Measurements from ENCODE around the gene CDC42EP1.
"Not testable (repeated sequence)": the region's sequence is repeated elsewhere in the genome, so short reads cannot be mapped to it uniquely, and the experiment has no call there.

The CDC42EP1 gene

DNA sequence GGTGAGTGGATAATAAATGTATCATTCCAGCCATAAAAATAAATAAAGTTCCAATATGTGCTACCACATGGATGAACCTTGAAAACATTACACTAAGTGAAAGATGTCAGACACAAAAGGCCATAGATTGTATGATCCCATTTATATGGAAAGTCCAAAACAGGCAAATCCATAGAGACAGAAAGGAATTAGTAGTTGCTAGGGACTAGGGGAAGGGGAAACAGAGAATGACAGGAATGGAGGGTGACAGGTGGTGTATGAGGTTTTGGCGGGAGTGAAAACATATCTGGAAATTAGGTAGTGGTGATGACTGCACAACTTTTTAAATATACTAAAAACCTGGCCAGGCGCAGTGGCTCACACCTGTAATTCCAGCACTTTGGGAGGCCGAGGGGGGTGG, 25.8 kb upstream of the CDC42EP1 start:
- DNase-seq (ENCODE audit: low read depth): no peak

DNA sequence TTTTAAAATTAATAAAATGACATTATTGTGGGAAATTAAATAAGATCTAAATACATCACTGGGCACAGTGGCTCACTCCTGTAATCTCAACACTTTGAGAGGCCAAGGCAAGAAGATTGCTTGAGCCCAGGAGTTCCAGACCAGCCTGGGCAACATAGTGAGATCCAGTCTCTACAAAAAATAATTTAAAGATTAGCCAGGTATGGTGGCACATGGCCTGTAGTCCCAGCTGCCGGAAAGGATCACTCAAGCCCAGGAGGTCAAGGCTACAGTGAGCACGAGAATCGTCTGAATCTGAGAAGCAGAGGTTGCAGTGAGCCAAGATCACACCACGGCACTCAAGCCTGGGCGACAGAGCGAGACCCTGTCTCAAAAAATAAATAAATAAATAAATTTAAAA, 25.1 kb upstream of the CDC42EP1 start:
- DNase-seq (ENCODE audit: low read depth): no peak

DNA sequence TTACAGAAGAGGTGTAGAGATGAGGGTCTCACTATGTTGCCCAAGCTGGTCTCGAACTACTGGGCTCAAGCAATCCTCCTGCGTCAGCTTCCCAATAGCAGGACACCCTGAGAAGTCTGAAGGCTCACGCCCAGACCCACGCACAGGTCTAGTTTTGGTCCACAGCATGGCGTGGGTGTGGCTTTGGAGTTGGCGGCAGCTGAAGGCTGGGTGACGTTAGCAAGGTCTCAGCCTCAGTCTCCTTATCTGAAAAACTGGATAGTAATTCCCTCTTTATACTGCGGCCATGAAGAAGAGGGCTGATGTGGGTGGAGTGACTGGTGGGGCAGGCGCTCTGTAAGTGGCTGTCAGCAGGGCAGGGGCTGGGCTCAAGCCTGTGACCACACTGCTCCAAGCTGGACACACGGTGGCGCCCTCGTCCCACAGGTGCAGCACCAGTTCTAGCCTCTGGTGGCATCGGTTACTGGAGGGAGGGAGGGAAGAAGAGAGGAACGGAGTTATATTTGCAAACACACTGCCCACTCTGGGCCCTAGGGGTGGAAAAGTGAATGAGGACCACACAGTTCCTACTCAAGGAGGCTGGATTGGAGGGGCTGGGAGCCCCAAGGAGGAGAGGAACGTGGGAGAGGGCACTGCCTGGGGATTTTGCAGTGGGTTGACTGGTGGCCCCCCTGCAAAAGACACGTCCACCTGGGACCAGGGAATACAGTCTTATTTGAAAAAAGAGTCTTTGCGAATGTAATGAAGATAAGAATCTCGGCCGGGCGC, 21.5 kb upstream of the CDC42EP1 start:
- peak; percentile 85 for DNase-seq (ENCODE audit: low read depth)

DNA sequence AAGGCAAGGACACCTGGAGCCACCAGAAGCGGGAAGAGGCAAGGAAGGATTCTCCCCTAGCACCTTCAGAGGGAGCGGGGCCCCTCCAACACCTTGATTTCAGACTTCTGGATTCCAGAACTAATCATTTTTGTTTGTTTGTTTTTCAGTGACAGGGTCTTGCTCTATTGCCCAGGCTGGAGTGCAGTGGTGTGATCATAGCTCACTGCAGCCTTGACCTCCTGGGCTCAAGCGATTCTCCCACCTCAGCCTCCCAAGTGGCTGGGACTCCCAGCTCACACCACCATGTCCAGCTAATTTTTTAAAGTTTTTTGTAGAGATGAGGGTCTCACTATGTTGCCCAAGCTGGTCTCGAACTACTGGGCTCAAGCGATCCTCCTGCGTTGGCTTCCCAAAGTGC, 20.5 kb upstream of the CDC42EP1 start:
- DNase-seq (ENCODE audit: low read depth): not testable (repeated sequence)

DNA sequence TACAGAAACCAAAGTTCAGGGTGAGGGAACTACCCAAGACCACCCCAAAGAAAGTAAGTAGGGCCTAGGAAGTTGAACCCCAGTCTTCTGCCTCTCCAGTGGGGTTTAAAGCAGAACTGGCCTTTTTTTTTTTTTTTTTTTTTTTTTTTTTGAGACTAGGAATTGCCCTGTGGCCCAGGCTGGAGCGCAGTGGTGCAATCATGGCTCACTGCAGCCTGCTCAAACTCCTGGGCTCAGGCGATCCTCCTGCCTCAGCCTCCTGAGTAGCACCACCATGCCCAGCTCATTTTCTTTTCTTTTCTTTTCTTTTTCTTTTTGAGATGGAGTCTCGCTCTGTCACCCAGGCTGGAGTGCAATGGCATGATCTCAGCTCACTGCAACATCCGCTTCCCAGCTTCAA, 17.9 kb upstream of the CDC42EP1 start:
- not testable (repeated sequence) for DNase-seq (ENCODE audit: low read depth)

DNA sequence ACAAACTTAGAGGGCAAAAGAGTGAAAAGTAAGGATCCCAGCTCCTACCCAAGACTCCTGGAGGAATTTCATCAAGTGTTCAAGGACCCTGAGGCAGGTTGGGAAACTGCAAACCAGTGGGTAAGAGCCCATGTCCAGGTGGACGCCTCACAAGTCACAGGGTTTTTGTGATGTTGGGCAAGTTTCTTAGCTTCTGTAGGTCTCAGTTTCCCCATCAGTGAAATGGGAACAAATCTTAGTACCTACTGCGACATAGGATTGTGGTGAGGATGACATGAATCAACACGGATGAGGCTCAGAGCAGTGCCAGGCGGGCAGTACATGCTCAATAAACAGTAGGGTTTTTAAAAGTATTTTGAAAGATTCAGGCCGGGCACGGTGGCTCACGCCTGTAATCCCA, 17.3 kb upstream of the CDC42EP1 start:
- no peak for DNase-seq (ENCODE audit: low read depth)

DNA sequence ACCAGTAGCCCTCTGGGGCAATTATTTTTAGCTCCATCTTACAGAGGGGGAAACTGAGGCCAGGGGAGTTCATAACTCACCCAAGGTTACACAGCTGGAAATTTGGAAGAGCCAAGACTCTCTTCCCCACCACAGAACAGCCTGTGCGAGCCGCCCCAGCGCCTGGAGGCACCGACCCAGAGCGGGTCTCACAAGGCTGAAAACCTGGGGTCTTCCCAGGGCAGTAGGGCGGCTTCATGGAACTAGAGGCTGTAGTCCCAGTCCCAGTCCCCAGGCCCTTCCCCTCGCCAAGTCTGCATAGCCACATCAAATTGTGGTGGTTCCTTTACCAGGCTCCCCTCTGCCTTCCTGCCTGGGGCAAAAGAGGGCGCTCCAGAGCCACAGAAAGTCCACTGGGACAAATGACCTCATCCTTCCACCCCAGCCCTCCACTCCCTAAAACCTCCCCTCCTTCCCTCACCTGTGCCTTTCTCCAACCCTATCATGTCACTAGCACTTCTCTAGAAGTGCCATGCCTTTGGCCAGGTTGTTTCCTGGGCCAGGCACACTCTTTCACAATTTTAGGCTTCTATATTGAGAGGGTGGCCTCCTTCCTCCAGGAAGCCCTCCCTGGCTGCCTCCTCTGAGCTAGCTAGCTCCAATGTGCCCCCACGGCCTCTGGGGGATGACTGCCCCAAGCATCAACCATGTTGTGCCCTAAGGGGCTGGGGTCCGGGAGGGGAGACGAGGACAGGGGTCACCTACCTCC, 15.2 kb upstream of the CDC42EP1 start:
- DNase-seq (ENCODE audit: low read depth): no peak

DNA sequence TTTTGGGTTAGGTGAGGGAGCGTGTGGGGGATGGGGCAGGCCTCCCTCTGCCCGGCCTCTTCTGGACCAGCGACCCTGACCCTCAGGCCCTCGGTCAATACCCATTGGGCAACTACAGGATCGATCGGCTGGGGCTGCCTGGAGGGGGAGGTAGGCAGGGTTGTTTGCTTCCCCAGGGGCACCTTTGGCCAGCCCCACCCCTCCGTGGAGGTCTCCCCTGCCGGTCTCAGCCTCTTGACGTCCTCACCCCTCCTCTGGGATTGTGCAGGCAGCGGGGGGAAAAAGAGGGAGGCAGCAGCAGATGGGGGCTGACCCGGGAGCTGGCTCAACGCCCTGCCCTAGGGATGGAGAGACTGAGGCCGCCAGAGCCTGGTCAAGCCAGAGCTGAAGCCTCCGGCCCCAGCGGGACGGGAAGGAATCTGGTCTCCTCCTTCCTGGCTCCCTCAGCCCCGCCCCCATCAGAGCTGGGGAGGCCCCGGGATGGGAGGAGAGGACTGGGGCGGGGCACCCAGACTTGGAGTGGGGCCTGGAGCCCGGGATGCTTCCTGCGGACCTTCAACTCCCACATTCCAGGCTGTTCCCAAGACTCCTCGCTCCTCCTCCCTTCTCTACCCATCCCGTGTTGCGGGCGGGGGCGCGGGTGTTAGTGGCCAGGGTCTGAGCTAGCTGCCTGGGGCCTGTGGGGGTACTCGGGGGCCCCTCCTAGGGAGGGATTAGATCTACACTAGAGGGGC, 14.4 kb upstream of the CDC42EP1 start:
- DNase-seq (ENCODE audit: low read depth): no peak

DNA sequence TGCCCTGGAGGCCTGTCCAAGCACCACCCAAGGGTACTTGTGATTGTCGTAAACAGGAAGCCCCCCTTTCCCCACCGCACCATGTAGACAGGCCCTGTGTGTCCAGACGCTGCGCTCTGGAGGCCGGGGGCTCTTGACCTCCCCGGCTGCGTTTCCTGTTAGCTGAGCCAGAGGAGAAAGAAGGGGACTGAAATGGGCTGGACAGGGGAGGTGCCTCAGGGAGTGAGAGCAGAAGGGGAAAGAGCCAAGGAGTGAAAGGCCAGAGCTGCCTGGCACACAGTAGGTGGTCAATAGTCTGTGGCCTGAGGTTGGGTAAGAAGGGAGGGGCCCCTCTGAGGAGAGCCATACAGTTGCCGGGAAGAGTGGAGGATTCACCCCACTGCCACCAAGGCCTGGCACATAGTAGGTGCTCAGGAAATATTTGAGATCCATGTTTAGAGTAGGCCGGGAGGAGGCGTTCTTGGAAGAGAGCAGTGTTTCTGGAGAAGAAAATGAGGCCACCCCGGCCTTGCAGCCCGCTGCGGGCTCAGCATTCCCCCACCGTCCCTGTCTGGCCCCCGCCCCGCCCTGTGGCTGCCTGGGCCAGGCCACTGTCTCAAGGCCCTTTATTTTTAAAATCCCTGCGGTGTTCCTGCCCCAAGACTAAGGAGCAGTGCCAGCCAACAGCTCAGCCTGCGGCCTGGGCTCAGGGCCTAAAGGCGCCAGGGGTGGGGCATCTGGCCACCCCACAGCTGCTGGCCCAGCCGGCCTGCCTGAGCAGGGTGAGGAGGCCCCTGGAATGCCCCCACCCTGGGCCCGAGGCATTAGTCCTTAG, 13.6 kb upstream of the CDC42EP1 start:
- no peak for DNase-seq (ENCODE audit: low read depth)

DNA sequence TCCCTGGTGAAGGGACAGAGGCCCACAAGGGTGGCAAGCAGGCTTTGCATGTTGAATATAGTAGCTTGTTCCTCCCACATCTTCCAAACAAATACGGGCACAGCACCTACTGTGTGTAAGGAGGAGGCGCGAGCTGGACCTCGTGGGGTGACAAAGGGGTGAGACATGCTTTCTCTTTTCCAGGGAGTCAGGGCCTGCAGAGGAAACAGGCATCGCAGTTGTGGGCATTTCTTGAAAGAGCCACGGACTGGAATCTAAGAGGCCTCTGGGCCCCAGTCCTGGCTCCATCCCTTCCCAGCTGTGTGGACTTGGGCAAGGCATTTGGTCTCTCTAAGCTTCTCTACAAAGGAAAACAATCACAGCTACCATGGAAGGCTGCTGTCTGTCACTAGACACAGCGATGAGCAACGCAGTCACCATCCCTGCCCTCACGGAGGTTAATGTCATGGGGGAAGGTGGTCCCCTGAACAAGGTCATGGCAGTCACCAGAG, 13.0 kb upstream of the CDC42EP1 start:
- DNase-seq (ENCODE audit: low read depth): no peak

DNA sequence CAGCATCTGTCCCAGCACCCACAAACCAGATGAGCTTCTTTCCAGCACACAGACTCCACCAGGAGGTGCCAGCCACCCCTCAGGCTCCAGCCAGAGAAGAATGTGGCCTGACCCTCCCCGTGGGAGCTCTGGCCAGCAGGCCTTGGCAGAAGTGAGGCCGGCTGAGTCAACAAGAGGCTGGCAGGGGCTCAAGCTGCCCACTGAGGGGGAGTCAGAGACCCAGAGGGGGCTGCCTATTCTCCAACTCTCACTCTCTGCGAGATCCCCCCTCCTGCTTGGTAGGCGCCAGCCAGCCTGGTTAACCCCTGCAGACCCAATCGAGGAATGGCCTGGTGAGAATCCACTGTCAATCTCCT, 10.6 kb upstream of the CDC42EP1 start:
- DNase-seq (ENCODE audit: low read depth): no peak

DNA sequence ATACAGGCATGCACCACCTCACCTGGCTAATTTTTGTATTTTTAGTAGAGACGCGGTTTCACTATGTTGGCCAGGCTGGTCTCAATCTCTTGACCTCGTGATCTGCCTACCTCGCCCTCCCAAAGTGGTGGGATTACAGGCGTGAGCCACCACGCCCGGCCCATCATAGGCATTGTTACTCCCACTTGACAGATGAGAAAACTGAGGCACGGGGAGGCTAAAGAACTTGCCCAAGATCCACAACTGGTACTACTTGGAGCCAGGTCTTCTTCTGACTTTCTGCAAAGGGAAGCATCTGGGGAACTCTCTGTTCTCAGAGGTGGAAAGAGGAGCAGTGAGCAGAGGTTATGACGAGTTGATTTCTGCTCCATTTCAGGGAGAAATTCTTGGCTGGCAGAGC, 9.4 kb upstream of the CDC42EP1 start:
- not testable (repeated sequence) for DNase-seq (ENCODE audit: low read depth)

DNA sequence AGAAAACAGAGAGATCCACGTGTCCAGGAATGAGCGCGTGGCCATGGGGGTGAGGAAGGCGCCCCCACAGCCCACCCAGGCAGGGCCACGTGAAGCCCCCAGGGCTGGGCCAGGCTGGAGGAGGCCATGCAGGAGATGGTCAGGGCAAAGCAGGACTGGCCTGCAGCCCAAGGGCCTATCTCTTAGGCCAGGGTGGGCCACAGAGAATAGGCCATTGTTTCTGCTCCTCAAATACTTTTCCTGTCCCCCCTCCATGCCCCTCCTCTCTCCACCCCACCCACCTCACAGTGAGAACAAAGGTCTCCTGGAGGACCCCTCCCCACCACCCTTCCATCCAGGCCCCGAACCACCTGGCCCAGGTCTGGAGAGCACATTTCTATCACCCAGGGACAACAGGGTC, 8.3 kb upstream of the CDC42EP1 start:
- DNase-seq (ENCODE audit: low read depth): no peak

DNA sequence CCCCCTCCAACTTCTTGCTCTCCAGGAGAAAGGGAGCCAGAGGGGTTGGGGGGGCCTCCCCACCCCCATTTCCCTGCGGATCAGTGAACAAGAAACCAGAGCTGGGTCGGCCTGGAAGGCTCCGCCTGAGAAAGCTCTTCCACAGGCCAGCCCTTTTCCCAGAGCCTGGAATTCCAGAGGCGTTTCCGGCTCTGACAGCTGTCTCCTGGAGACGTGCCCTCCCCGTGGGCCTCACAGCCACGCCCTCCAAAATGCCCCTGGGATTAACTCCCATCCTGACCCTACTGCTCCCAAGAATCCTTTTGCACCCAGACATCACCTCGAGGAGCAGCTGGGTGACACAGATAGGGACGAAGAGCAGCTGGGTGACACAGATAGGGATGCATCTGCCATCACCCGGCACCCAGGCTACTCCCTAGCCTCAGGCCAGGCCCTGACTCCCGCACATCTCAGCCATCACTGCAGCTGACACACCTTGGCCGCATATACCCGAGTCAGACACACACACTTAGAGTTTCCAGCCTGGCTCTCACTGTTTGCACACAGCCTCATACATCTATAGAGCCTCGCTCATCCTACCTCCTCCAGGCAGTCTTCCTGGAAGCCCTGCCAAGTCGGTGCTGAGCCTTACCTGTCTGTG, 7.6 kb upstream of the CDC42EP1 start:
- no peak for DNase-seq (ENCODE audit: low read depth)

DNA sequence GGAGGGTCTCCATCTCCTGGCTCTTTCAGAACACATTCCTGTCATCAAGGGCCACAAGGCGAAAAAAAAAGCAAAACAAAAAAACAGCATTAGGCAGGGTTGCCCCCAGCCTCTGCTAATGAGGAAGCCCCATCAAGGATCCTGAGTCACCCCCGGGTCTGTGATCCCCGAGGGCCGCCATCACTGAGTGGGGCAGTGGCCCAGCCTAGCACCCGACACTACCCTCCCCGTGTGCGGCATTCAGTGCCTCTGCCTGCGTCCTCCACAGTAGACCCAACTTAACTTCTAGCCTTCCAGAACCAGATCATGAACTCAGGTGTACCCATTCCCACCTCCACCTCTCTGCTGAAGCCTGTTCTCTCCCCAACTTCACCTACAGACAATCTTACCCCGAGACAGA, 6.6 kb upstream of the CDC42EP1 start:
- no peak for DNase-seq (ENCODE audit: low read depth)

DNA sequence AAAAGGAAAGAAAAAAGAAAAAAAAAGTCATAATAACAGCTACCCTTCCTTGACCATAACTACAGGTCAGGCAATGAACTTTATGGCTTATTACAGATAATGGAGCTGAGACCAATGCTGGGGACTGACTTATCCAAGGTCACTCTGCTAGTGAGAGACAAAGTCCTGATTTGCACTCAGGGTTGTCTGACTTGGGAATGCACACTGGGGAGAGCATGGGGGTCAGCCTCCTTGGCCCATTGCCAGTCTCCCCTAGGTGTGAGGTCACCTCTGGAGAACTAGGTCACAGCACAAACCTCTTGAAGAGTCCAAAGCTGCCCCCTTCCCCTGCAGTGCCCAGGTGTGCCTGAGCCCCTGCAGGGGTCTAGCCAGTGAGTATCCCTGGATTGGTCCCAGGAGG, 5.3 kb upstream of the CDC42EP1 start:
- no peak for DNase-seq (ENCODE audit: low read depth)

DNA sequence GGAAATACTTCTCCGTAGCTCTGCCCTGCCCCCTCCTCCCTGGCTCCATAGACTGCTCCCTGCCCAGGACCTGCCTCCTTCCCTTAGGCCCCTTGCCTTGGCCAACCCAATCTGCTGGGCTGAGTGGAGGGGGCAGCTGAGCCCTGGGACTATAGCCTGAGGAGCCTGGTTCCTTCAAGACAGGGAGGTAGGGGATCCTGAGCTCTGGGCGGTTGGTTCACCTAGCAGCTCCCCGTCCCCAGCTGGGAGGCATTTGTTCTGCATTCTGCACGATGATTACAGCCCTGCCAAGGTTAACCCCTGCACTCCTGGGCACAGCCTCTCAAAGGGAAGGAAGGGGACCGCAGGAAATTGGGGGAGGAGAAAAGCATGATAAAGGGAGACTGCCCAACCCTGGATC, 3.6 kb upstream of the CDC42EP1 start:
- no peak for DNase-seq (ENCODE audit: low read depth)

DNA sequence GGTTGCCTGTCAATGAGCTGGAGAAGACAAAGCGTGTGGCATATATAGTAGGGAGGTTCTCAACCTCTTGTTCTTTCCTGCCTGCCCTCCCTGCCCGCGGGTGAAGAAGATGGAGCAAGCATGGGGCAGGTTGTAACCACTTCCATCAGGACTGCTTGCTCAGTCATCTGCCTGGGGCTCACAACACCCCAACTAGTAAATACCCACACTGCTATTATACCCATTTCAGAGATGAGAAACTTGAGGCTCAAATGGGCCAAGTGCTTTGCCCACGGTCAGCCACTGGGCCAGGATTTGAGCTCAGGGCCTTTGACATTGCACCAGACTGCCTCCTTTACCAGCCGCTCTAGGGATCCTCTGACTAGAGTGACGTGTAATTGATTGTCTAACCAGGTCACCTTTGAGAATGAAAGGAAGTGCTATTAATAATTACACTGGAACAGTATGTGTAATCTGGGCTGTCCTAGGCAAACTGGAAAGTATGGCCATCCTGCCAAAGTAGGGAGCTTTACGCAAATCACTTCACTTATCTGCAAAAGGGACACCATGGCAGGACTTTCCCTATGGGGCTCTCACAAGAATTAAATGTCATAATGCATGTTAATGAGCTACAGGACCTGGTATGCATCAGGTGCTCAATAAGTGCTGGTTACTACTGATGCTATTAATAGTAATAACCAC, 2.8 kb upstream of the CDC42EP1 start:
- DNase-seq (ENCODE audit: low read depth): no peak

DNA sequence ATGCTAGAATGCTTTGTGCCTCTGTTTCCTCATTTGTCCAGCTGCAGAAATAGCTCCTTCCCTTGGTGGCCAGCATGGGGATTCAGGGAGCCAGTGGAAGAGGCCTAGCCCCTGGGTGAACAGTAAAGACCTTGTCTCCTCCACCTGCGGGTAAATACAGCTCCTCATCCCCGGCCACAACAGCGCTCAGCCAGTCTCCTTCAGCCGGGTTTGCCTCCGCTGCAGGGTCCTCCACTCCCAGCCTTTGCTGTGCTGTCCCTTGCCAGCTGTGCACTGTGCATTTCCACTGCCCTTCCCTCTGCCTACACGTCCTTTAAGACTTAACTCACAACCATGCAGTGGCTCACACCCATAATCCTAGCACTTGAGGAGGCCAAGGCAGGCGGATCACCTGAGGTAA, 1.5 kb upstream of the CDC42EP1 start:
- DNase-seq (ENCODE audit: low read depth): no peak

DNA sequence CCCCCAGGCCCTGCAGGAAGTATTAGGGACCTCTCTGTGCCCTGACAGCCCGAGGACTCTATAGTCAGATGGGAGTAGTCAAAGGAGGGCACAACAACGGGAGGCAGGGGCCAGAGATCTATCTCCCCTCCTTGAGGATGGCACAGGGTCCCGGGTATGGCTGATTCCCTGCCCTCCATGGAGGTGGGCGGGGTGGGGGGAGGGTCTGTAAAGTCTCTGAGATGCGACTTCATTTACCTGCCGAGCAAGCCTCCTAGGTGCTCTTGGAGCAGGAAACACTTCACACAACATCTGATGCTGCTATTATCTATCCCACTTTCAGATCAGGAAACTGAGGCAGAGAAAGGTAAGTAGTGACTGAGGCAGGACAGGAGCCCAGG, 769 bp upstream of the CDC42EP1 start:
- DNase-seq (ENCODE audit: low read depth): no peak

DNA sequence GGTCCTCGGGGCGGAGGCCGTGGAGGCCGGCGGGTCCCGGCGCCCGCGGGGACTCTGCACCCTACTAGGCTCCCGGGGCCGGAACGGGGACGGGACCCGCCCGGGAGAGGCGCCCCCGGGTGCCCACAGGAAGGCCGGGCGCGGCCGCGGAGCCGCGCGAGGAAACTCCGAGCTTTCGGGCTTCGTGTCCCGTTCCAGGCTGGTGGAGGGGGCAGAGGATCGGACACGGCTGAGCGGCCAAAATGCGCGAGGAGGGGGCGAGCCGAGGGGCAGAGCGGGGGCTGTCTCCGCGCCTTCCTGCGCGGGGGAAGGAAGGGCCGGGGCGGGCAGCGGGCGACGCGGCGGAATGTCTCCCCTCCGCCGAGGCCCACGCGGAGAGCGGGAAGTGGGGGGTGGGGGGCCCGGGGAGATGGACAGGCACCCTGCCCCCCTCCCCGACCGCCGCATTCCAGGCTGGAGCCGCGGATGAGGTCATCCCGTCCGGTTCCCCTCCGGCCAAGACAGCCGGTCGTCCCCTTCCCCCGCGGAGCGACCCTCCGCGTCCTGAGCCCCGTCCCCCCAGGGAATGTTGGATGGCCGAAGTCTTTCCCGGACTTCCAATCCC, 430 bp downstream of the CDC42EP1 start:
- no peak for DNase-seq (ENCODE audit: low read depth)

All from activated gamma-delta T cell treated with anti-CD3 and anti-CD28 coated beads, Interleukin-2, amount 50 U/mL, for 16 hours (primary cell).